ACHN (cell line): Measurements from ENCODE around the gene HDGFL2.
"Not testable (repeated sequence)": the region's sequence is repeated elsewhere in the genome, so short reads cannot be mapped to it uniquely, and the experiment has no call there.

Experiments used
- DNase-seq: peaks from one replicate; pipeline ENCODE4 v3.0.0-alpha.2; 2015
- in situ Hi-C: cut with HindIII; loops from 2 replicates; pipeline ENCODE4 v1.10.0; 2017; ENCODE audit warnings: low sequenced_read_pairs, low pct_ligation_motif_present, low pct_unique_long_range_greater_than_20kb

Gene HDGFL2

DNA sequence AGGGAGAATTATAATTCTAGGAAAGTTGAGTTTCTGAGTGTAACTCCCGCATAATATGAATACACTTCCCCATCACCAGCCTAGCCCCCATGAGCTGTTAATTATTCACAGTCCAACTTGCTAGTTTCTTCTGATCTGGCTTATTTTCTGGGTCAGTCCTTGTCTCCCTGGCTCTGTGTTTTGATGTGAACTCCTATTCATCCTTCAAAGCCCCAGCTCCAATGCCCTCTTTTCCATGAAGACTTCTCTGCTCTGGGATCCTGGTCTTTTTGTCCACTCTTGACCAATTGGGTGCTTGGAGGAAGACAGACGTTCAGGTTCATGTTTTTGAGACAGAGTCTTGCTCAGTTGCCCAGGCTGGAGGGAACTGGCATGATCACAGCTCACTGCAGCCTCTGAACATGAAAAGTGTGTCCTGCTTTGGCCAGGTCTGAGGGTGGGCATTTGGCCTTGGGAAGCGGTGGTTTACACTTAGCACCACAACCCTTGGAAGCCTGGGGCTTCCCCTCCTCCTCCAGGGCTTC lies 67.1 kb downstream of the HDGFL2 start:
- in situ Hi-C loops, result no loop called here
- no peak for DNase-seq

DNA sequence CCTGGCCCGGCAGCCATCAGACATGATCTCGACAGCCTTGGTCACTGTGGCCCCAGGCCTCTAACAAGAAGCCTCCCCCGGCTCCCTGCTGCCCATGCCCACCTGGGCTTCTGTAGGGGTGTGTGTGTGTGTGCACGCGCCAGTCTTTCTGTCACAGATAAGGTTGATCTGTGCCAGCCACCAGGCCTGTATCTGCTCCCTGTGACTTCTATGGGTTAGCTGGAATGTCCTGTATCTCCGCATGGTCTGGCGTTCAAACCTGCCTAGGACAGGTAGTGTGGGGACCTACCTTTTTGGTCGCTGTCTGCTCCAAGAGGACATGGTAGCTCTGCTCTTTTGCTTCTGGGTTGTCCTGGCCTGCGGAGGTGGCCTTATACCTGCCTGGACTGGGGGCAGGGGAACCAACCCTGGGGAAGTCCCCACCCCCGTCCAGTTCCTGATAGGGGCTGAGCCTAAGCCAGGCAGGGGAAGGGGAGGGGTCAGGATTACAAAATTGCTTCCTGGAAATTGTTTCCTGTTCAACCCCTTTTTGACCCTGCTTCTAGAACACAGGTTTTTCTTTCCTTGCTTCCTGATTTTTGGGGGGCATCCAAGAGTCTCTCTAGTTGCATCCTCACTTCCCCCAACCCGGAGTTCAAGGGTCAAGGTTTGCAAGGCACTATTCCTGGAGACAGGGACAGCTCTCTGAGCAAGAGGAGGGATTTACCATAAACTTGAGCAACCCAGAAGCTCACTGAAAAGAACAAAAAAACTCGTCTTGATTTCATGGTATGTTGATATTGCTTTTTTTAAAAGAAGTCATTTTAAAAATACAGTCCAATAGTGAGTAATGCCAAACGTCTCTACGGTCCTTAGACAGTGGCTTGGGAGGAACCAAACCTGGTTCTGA lies 67.8 kb downstream of the HDGFL2 start, which contains the start of gene LRG1:
LRG1 (minus strand) TSS at position 344 of the 889 bp plus-strand sequence; CDS start at position 321, 23 bp downstream.
- DNase-seq, result no peak
- in situ Hi-C loops, result no loop called here

DNA sequence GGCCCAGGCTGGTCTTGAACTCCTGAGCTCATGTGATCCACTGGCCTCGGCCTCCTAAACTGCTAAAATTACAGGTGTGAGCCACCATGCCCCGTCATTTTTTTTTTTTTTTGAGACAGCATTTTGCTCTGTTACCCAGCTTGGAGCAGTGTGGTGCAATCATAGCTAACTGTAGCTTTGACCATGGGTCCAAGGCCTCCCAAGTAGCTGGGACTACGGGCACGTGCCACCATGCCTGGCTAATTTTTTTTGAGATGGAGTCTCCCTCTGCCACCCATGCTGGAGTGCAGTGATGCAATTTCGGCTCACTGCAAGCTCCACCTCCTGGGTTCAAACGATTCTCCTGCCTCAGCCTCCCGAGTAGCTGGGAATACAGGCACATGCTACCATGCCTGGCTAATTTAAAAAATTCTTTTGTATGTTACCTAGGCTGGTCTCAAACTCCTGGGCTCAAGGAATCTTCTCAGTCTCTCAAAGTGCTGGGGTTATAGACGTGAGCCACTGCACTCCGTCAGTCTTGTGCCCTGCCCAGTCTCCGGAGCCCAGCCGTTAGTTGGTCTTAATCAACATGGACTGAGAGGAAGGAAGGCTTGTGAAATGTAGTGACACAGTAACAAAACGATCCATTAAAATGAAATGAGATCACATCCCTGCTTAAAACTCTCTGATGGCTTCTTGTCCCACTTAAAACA lies 69.2 kb downstream of the HDGFL2 start:
- in situ Hi-C loops, result no loop called here
- DNase-seq, result no peak

DNA sequence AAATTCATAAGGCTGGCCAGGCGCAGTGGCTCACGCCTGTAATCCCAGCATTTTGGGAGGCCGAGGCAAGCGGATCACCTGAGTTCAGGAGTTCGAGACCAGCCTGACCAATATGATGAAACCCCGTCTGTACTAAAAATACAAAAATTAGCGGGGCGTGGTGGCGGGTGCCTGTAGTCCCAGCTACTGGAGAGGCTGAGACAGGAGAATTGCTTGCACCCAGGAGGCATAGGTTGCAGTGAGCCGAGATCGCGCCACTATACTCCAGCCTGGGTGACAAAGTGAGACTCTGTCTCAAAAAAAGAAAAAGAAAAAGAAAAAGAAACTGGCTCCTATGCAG lies 69.7 kb downstream of the HDGFL2 start:
- in situ Hi-C loops, DNase-seq: not testable (repeated sequence)

DNA sequence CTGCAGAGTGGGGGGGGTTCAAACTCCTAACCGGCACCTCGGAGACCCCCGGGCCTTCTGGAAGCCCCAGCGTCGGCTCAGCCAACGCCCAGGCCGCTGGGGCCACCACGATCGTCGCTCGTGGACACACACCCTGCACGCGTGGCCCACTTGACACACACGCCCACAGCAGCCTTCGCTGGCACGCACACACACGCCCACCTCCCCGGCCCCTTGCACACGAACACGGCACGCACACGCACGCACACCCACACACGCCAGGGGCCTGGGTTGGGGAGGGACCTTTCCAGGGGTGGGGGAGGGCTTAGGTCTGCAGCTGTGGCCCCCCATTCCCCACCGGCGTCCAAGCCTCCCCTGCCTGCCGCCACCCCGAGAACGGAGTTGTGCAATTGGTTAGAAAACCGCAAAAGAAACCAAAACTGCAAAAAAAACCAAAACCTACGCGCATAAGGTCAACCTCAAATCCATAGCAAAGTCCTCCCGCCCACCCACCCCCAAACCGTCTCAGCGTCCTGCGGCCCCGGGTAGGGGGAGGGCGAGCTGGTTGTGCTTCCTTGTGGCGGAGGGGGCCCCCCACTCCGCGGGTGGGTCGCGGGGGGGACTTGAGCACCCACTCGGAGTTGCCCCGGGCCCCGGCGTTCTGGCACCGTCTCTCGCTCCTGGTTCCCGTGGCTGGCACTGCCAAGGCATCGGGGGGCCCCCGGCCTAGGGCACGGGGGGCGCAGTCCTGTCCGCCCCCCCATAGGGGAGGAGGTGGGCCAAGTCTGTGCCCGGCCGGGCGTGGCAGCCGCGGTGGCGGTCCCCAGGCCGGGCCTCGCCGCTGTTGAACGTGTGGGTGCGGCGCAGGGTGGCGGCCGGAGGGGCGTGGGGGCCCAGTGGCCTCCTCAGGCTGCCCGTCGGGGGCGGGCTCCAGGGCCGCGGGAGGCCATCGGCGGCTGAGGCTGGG lies 71.1 kb downstream of the HDGFL2 start:
- in situ Hi-C loops, result no loop called here

DNA sequence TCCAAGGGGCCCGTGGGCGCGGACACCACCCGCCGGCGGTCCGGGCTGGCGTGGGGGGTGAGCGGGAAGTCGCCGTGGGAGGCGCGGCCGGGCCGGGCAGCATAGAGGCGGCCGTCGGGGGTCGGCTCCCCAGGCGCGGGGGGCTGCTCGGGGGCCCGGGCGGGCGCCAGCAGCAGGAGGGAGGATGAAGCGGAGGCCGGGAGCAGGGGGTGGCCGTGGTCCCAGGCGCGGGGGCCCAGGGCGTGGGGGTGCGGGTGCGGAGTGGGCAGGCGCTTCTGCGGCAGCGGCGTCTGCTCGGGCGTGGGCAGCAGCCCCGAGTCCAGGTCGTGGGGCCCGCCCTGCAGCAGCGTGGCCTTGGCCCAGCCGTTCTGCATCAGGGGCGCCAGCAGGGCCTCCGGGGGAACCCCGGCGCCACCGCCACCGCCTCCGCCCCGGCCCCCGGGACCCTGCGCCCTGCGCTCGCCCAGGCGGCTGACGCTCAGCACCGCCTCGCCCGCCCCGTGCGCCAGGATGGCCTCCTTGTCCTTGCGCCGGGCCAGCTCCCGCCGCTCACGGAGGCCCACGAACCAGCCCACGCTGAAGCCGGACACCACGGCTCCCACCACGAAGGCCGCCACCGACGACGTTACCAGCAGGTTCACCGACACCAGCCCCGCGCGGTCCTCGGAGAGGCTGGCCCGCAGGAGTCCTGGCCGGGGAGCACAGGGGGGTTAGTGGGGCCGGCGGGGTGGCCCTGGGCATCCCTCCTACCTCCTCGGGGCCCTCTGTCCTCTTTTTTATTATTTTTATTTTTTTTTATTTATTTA lies 71.9 kb downstream of the HDGFL2 start:
- in situ Hi-C loops, result no loop called here
- DNase-seq, result no peak

More for the DNA sequence above, 71.1 kb downstream of the HDGFL2 start:
- no peak for DNase-seq

DNA sequence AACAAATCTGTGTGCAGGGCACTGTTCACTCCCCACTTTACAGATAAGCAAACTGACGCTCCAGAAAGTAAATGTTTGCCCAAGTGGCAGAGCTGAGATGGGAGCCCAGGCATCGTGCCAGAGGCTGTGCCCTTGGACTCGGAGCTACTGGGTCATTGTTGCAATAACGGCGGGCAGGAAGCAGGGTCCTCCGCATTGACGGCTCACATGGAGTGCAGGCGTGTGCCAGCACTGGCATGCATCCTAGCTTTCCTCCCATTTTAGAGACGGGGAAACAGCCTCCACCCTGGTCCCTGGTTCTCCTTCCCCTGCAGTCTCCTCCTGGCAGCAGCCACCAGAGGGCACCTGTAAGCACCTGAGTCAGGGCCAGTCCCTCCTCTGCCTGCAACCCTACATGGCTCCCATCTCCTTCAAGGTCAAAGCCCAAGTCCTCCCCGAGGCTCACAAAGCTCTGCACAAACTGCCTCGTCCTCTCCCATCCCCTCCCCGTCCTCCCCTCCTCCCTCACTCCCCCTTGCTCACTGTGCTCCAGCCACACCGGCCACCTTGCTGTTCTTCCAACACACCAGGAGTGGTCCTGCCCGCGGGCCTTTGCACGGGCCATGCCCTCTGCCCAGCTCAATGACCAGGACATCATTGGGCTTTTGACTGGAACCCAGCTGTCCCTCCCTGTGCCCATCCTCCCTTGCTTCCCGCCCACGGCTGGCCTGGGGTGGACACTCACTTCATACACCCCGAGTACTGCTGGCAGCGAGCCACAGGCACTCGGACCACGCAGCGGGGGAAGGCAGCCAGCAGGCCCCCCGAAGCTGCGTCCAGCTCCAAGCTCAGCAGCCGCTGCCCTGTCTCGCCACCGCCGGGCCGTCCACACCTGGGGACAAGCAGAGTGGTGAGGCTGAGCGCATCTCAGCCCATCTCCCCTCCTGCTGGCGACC lies 75.5 kb downstream of the HDGFL2 start:
- DNase-seq, result peak; percentile 16
- in situ Hi-C loops, result no loop called here

DNA sequence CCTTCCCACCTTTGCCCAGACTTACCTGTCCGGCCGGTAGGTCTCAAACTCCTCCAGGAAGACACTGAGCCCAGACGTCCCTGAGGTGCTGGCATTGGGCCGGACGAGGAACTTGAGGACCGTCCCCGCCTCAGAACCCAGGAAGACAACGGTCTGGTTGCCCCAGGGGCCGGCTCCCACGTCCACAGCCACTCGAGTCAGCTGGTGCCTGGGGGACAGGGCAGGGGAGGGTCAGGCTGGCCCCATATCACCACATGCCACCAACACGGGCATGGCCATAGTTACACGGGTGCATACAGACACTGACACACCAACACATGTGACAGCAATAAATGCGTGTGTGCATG lies 76.1 kb downstream of the HDGFL2 start:
- no peak for DNase-seq
- in situ Hi-C loops, result no loop called here

DNA sequence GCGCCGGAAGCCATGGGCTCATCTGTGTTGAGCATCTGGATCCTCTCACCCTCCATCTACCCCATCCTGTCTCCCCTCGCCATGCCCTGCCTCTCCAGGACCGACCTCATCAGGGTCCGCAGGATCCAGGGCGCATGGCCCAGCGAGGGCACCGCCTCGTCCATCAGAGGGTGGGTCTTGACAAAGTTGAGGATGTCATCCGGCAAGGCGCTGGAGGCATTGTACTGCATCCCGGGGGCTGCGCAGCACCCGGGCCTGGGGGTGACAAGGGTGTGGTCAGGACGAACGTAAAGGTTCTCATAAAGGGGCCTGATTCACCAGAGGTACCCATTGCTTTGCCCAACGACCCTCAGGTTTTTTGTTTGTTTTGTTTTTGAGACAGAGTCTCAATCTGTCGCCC lies 77.9 kb downstream of the HDGFL2 start:
- DNase-seq, result no peak
- in situ Hi-C loops, result no loop called here

DNA sequence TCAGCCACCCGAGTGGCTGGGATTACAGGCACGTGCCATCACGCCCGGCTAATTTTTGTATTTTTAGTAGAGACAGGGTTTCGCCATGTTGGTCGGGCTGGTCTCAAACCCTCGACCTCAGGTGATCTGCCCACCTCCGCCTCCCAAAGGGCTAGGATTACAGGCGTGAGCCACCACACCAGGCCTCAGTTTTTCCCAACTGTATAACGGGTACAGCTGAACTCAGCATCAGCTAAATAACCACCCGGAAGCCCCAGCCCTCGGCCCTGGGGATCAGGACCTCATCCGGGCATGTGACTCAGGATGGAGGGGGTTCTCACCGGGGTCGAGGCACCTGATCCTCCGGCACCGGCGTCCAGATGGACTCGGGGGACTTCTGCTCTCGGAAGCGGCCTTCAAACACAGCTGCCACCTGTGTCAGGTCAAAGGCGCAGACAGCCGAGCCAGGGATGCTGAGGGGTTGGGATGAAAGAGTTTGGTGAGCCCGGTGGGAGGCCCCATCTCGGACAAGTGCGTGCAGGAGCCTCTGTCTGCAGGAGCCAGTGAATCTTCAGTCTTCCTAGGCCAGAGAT lies 78.5 kb downstream of the HDGFL2 start:
- in situ Hi-C loops, result no loop called here
- no peak for DNase-seq
